GM19328 (cell line): Measurements from ENCODE around the gene EPX.
"Not testable (repeated sequence)": the region's sequence is repeated elsewhere in the genome, so short reads cannot be mapped to it uniquely, and the experiment has no call there.

Experiments used
- ATAC-seq: cut with Tn5 transposase; IDR thresholded peaks from one replicate; pipeline ENCODE4 v1.9.1; 2021; ENCODE audit warnings: mild to moderate bottlenecking, moderate library complexity; ENCODE audit not compliant: unreplicated experiment

EPX gene, protein sequence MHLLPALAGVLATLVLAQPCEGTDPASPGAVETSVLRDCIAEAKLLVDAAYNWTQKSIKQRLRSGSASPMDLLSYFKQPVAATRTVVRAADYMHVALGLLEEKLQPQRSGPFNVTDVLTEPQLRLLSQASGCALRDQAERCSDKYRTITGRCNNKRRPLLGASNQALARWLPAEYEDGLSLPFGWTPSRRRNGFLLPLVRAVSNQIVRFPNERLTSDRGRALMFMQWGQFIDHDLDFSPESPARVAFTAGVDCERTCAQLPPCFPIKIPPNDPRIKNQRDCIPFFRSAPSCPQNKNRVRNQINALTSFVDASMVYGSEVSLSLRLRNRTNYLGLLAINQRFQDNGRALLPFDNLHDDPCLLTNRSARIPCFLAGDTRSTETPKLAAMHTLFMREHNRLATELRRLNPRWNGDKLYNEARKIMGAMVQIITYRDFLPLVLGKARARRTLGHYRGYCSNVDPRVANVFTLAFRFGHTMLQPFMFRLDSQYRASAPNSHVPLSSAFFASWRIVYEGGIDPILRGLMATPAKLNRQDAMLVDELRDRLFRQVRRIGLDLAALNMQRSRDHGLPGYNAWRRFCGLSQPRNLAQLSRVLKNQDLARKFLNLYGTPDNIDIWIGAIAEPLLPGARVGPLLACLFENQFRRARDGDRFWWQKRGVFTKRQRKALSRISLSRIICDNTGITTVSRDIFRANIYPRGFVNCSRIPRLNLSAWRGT

DNA sequence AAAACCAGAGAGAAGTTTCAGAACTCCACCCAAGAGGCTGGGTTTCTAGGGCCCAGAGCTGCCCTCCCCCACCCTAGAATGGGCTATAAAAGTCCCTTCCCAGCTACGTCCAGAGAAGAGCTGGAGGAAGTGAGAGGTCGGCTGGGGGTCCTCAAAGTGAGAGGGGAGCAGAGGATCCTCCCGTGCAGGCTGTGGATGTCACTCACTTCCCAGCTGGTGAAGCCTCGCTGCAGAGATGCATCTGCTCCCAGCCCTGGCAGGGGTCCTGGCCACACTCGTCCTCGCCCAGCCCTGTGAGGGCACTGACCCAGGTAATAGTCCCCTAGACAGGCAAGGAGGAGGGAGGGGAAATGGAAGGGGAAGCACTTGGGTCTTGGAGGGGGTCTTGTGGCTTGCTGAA is at the start of gene EPX:
Gene EPX, plus strand, starts transcription at position 115 of the 400 bp plus-strand sequence. Its CDS starts 121 bp downstream, at position 236.
- ATAC-seq, result no peak

GRCh38 chr17:58143335-58143734 is 49.2 kb upstream of the EPX start:
- not testable (repeated sequence) for ATAC-seq

- no peak for ATAC-seq
These were observed 47.7 kb upstream of the EPX start for GRCh38 chr17:58144801-58145200.

DNA sequence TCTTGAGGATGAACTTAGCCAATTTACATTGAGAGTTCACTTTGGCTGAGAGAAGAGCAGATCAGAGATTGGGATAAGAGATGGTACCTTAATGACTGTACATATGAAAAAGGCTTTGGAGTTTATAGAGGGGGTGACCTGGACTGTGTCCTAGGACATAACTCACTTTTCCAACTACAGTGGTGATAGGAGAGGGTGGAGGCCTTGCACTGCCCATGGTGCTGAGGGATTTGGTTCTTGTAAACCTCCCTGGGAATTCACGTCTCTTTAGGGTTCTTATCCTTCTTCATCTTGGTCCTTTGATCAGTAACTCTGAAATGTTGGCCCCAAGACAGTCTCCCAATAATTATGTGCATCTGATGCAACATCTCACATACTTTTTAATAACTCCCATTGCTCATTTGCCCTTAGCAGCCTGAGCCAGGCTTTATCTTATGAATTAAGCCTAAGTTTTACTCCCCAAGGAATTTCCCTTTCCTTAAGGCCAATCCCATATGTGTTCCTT is 44.5 kb upstream of the EPX start, which contains the start of gene OR4D1:
Gene OR4D1, plus strand, starts transcription at position 455 of the 505 bp plus-strand sequence. CDS start 6,770 bp downstream, outside the sequence.
- ATAC-seq, result no peak

DNA sequence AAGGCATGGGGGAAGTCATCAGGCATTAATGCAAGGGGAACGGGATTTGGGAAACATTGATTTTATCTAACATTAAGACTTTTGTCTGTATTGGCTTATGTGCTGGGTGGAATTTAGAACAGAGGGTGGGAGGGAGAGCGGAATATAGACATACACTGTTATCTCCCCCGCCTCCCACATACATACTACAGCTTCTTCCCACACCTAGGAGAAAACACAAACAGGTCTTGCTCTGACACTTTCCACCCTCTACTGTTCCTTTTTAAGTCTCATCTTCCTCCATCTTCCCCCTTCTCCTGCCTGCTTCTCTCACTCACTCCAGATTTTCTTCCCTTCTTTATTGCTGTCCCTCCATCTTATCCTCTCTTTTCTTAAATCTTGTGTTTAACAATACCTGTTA is 43.9 kb upstream of the EPX start:
- no peak for ATAC-seq

DNA sequence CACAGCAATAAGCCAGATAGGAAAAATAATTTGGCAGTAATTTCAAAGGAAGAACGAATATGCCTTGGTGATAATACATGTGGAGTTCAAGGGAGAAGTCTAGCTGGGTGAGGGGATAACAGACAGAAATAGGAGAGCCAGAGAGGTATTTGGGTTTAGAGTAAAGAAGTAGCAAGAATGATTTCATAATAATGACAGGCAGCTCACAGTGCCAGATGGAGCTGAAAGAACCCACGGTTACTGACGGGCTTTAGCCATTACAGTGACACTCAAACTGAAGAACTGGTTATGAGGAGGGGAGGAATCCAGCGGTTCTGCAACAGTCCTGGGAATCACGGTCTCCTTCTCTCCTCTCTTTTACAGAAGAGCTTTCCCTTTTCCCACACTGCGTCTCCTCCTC is 42.1 kb upstream of the EPX start:
- ATAC-seq, result no peak

DNA sequence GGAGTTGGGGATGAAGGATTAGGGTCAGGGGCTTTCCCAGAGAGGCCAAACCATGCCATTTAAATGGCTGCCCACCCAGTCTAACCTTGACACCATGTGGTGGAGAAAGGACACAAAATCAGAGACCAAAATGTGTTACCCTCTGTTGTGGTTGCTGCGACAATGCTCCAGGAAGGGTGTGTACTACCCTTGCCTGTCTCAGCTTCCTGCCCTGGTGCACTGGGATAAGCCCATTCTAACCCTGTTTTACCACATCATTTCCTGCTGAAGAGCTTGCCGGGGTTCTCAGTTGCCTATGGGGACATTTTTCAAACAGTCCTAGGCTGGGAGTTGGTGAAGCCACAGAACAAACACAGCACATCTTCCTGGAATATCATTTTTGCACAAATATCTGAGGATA is 39.5 kb upstream of the EPX start:
- ATAC-seq, result no peak

DNA sequence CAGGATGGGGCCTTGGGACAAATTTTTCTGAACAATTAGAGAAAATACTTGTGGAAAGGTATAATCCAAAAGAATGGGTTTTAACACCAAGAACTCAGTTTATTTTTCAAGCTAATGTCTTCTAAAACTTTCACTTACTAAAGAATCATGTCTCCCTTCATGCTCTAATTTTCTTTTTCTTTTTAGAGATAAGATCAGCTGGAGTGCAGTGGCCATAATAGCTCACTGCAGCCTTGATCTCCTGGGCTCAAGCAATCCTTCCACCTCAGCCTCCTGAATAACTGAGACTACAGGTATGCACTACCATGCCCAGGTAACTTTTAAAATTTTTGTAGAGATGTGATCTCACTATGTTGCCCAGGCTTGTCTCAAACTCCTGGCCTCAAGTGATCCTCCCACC is 38.9 kb upstream of the EPX start:
- no peak for ATAC-seq

- ATAC-seq, result no peak
These were observed 35.4 kb upstream of the EPX start for GRCh38 chr17:58156839-58157803.

GRCh38 chr17:58158181-58158580 is 34.3 kb upstream of the EPX start:
- ATAC-seq, result no peak

- no peak for ATAC-seq
These were observed 31.0 kb upstream of the EPX start for GRCh38 chr17:58161566-58161965.

DNA sequence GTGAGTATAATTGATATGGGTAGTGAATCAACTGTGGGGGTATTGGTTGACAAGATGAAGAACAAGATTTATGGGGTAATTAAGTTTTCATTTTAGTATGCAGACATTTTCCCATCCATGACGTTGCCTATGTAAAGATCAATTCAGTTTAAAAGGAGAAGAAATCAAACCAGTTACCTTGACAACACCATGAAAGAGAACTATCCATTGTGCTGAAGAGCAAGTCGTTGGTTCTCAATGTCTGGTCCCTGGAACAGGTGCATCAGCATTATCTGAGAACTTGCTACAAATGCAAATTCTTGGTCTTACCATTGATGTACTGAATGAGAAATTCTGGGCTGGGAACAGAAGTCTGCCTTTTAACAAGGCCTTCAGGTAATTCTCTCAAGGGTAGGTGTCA is 26.5 kb upstream of the EPX start:
- no peak for ATAC-seq

DNA sequence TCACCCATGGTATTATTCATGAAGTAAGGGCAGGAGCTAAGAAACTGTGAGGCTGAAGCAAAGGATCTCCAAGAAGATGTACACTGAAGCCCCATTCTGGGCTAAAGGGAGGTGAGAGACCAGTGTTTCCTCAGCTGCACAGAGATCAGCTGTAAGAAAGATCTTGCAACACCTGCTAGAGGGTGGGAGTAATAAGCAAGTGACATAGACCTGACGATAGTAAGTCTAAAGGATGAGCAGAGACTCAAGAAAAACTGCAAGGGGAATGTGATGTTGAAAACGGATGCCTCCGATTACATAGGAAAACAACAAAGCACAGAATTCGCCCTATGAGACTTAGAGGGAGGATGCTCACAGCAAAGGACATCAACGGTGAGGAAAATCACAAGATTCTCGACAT is 25.8 kb upstream of the EPX start, which contains the start of gene OR4D2:
Gene OR4D2, plus strand, starts transcription at position 301 of the 400 bp plus-strand sequence. CDS start 2,674 bp downstream, outside the sequence.
- no peak for ATAC-seq

GRCh38 chr17:58170622-58171021 is 21.9 kb upstream of the EPX start:
- no peak for ATAC-seq

DNA sequence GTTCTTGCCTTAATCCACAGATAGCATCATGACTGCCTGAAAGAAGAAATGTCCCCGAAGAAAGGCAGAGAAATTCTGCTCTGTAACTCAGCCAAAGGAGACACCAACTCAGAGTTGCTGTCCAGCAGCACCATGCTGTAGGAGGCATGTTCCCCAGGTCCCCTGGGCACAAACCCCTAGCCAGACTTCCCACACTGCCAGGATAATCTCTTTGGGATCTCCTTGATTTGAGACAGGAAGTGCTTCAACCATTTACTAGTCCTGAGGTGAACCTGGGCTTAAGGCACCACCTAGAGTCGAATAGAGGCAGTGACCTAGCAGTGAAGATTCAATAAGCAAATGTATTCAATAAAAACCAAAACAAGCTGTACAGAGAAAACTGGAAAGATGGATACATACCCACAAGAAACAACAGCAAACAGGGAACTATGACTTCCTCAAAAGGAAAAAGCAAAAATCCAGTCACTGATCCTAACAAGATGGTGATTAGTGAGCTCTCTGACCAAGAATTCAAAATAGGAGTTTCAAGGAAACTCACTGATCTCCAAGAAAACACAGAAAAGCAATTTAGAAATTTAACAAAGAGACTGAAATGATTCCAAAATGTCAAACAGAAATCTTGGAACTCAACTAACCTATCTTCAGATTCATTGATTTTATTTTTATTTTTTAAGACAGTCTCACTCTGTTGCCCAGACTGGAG is 20.0 kb upstream of the EPX start:
- no peak for ATAC-seq

GRCh38 chr17:58174871-58175270 is 17.7 kb upstream of the EPX start:
- ATAC-seq, result no peak

- ATAC-seq, result no peak
These were observed 16.3 kb upstream of the EPX start for GRCh38 chr17:58176200-58176599.

DNA sequence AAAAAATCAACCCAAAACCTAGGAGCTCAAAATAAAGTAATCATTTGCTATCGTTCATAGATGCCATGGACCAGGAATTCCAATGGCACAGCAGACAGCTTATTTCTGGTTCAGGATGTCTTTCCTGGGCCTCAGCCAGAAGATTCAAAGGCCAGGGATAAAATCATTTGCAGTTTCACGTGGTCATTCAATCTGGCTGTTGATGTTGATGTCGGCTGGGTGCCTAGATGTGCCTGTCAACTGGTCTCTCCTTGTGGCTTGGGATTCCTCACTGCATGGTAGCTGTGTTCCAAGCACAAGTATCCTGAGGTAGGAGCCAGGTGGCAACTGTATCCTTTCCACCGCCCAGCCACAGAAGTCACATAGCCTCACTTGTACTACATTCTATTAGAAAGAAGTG is 10.7 kb upstream of the EPX start:
- ATAC-seq, result no peak

GRCh38 chr17:58183514-58183913 is 9.0 kb upstream of the EPX start:
- no peak for ATAC-seq
